Neural cell (in vitro differentiated cells): ENCODE results near the gene TRAF3. TPM values are rescaled to one million over a fixed set of nuclear protein-coding genes. Genes with fewer than 3 reads are reported as not detected.

Experiments
- H2AFZ ChIP-seq: fragments of 200-600, 300-800 bp; sonication (generic), shearing (Covaris generic); 2 replicates; pipeline ENCODE4 v1.6.0; 2014; ENCODE audit warnings: low read depth, mild to moderate bottlenecking, antibody characterized with exemption, low read length, moderate library complexity
- H3F3A ChIP-seq: fragments of 200-600 bp; shearing (Covaris generic); 2 replicates; pipeline ENCODE4 v1.6.1; 2016; ENCODE audit warnings: mild to moderate bottlenecking, moderate library complexity, mixed read lengths, antibody characterized with exemption, low read length; ENCODE audit not compliant: insufficient read depth, poor library complexity, severe bottlenecking
- H3K27ac ChIP-seq: fragments of 200-600, 300-800 bp; sonication (generic), shearing (Covaris generic); 2 replicates; pipeline ENCODE4 v1.5.1; 2014; ENCODE audit warnings: mild to moderate bottlenecking, low read length, moderate library complexity
- H3K27me3 ChIP-seq: fragments of 300-800, 200-600 bp; sonication (generic), shearing (Covaris generic); 2 replicates; pipeline ENCODE4 v1.6.0; 2014; ENCODE audit warnings: mild to moderate bottlenecking, low read depth, low read length, moderate library complexity; ENCODE audit not compliant: insufficient read depth
- H3K36me3 ChIP-seq: fragments of 300-800, 200-600 bp; sonication (generic), shearing (Covaris generic); 2 replicates; pipeline ENCODE4 v1.5.1; 2014; ENCODE audit warnings: mild to moderate bottlenecking, antibody characterized with exemption, low read length, moderate library complexity; ENCODE audit not compliant: insufficient read depth
- H3K4me2 ChIP-seq: fragments of 300-800, 200-600 bp; sonication (generic), shearing (Covaris generic); 2 replicates; pipeline ENCODE4 v1.6.0; 2014; ENCODE audit warnings: mild to moderate bottlenecking, low read length
- H3K4me3 ChIP-seq: fragments of 300-800, 200-600 bp; sonication (generic), shearing (Covaris generic); 2 replicates; pipeline ENCODE4 v1.5.1; 2014; ENCODE audit warnings: mild to moderate bottlenecking, low read length, moderate library complexity
- H3K79me2 ChIP-seq: fragments of 200-600 bp; shearing (Covaris generic); replicated peaks from 2 replicates; pipeline ENCODE4 v1.6.0; 2014; ENCODE audit warnings: mild to moderate bottlenecking, low read length, moderate library complexity; ENCODE audit not compliant: insufficient read depth
- H3K9ac ChIP-seq: fragments of 300-800, 200-600 bp; sonication (generic), shearing (Covaris generic); 2 replicates; pipeline ENCODE4 v1.6.1; 2016; ENCODE audit warnings: mild to moderate bottlenecking, low read length, mixed read lengths
- H3K9me2 ChIP-seq: fragments of 200-600 bp; shearing (Covaris generic); 2 replicates; pipeline ENCODE4 v1.6.1; 2016; ENCODE audit warnings: mild to moderate bottlenecking, low read length, mixed read lengths; ENCODE audit not compliant: insufficient read depth
- H3K9me3 ChIP-seq: fragments of 200-600, 300-800 bp; sonication (generic), shearing (Covaris generic); 2 replicates; pipeline ENCODE4 v1.6.1; 2016; ENCODE audit warnings: mild to moderate bottlenecking, mixed run types, low read length, moderate library complexity, mixed read lengths
- H4K20me1 ChIP-seq: fragments of 200-600 bp; shearing (Covaris generic); 2 replicates; pipeline ENCODE4 v1.6.1; 2016; ENCODE audit warnings: mild to moderate bottlenecking, mixed run types; ENCODE audit not compliant: insufficient read depth
- CTCF ChIP-seq: fragments of 450-650 bp; IDR thresholded peaks from 2 replicates; pipeline ENCODE4 v1.5.1; 2014; ENCODE audit warnings: antibody characterized with exemption, mild to moderate bottlenecking, moderate library complexity; ENCODE audit not compliant: poor library complexity, severe bottlenecking
- EP300 ChIP-seq: fragments of 450-650 bp; conservative IDR thresholded peaks from 2 replicates; pipeline ENCODE4 v1.6.1; 2014; ENCODE audit warnings: antibody characterized with exemption, mild to moderate bottlenecking, moderate library complexity; ENCODE audit not compliant: poor library complexity, severe bottlenecking
- EZH2 ChIP-seq: fragments of 200-600, 300-800 bp; shearing (Covaris generic), sonication (generic); IDR thresholded peaks from 2 replicates; pipeline ENCODE4 v1.6.1; 2014; ENCODE audit warnings: antibody characterized with exemption, low read length, borderline replicate concordance, mild to moderate bottlenecking; ENCODE audit not compliant: insufficient read depth, poor library complexity, severe bottlenecking
- MXI1 ChIP-seq: fragments of 450-650 bp; conservative IDR thresholded peaks from 2 replicates; pipeline ENCODE4 v1.6.1; 2014; ENCODE audit warnings: antibody characterized with exemption, mild to moderate bottlenecking; ENCODE audit not compliant: poor library complexity, severe bottlenecking
- RAD21 ChIP-seq: fragments of 450-650 bp; conservative IDR thresholded peaks from 2 replicates; pipeline ENCODE4 v1.6.1; 2014; ENCODE audit warnings: antibody characterized with exemption, mild to moderate bottlenecking, moderate library complexity
- REST ChIP-seq: IDR thresholded peaks from 2 replicates; pipeline ENCODE4 v1.6.1; 2012; ENCODE audit warnings: borderline replicate concordance
- SMC3 ChIP-seq: fragments of 450-650 bp; conservative IDR thresholded peaks from 2 replicates; pipeline ENCODE4 v1.6.1; 2014; ENCODE audit warnings: antibody characterized with exemption, mild to moderate bottlenecking, moderate library complexity; ENCODE audit not compliant: poor library complexity
- TAF1 ChIP-seq: IDR thresholded peaks from 2 replicates; pipeline ENCODE4 v1.6.1; 2012; ENCODE audit warnings: low read depth
- polyA plus RNA-seq: library from polyadenylated mRNA; depleted of rRNA; stranded (reverse); fragments of >200 nt; gene quantifications from 2 replicates; pipeline ENCODE4 v1.2.3, GENCODE V29; 2014

The TRAF3 gene
- polyA plus RNA-seq, 1 donor from 2014 or later = 13.3 TPM

GRCh38 chr14:102749393-102750305 is 27.6 kb upstream of the TRAF3 start:
- Histone ChIP-seq H3K79me2 (no peaks in the 10 kb centered on the region), H3F3A (no peaks in the 10 kb centered on the region), H3K36me3 (no peaks in the 10 kb centered on the region), H3K9me2 (no peaks in the 10 kb centered on the region), H3K9me3 (no peaks in the 10 kb centered on the region), H3K27me3 (no peaks in the 10 kb centered on the region), H4K20me1 (no peaks in the 10 kb centered on the region), H3K4me3 (no peak overlapping the region), H3K9ac (no peak overlapping the region), H3K27ac (no peak overlapping the region), H3K4me2 (no peak overlapping the region), H2AFZ (no peak overlapping the region)
- TF ChIP-seq MXI1 (no peak), EZH2 (no peak), TAF1 (no peak)

- no peak for TF ChIP-seq REST
- TF ChIP-seq TAF1 = no peak
- no peak for TF ChIP-seq MXI1
- no peak for TF ChIP-seq RAD21
- TF ChIP-seq EP300 = no peak
- no peak for TF ChIP-seq SMC3
- TF ChIP-seq CTCF = no peak
- TF ChIP-seq EZH2 = no peak
These were observed 26.9 kb upstream of the TRAF3 start for GRCh38 chr14:102750376-102750775.

More at GRCh38 chr14:102750376-102750775, 26.9 kb upstream of the TRAF3 start:
- H3K36me3 ChIP-seq = no peaks in the 10 kb centered on the region
- no peaks in the 10 kb centered on the region for H3K27me3 ChIP-seq
- no peak overlapping the region for H3K9ac ChIP-seq
- H3K4me3 ChIP-seq = no peak overlapping the region
- H3K9me3 ChIP-seq = no peaks in the 10 kb centered on the region
- no peak overlapping the region for H3K4me2 ChIP-seq
- H3F3A ChIP-seq = no peaks in the 10 kb centered on the region
- H3K9me2 ChIP-seq = no peaks in the 10 kb centered on the region
- no peaks in the 10 kb centered on the region for H3K79me2 ChIP-seq
- H3K27ac ChIP-seq = no peak overlapping the region
- H4K20me1 ChIP-seq = no peaks in the 10 kb centered on the region
- H2AFZ ChIP-seq = no peak overlapping the region
